Measurements from ENCODE around the gene MPRIP.

- TF ChIP-seq POLR2AphosphoS5 (IDR thresholded peaks at IDR 0.05) (no peak), CTCF (IDR thresholded peaks at IDR 0.05) (no peak)
Measured at GRCh38 chr17:17080781-17081180, 38.5 kb downstream of the MPRIP start.

All from sigmoid colon (tissue), 4 donors.